ENCODE measurements around the gene JAZF1.

Gene JAZF1

GRCh38 chr7:27964820-27965219 lies 215.8 kb downstream of the JAZF1 start:
- Histone ChIP-seq H2AK5ac (ENCODE audit: low read depth, low read length) (no peak overlapping the region), H3K18ac (ENCODE audit: low read length) (no peak overlapping the region), H3K27ac (replicated peaks; ENCODE audit: low read length) (no peak overlapping the region), H4K8ac (ENCODE audit: low read depth, low read length) (no peak overlapping the region), H3K36me3 (replicated peaks in 1 of 2; ENCODE audit: control insufficient read depth in 2 of 2, insufficient read depth in 2 of 2, low read length in 2 of 2) (no peaks in the 10 kb centered on the region), H3K27me3 (ENCODE audit: control insufficient read depth in 3 of 3, insufficient read depth in 3 of 3, low read depth in 1 of 3, low read length in 3 of 3) (peaks cover 0 to 19% (median 0%) of the 10 kb centered on the region in 3 experiments), H4K91ac (ENCODE audit: low read depth, low read length, poor library complexity) (no peak overlapping the region), H3K14ac (ENCODE audit: low read length) (no peak overlapping the region), H2BK12ac (ENCODE audit: low read length) (no peak overlapping the region), H2BK5ac (ENCODE audit: low read length) (no peak overlapping the region), H3K9ac (ENCODE audit: low read depth, low read length, poor library complexity) (no peak overlapping the region), H2BK120ac (ENCODE audit: low read depth, low read length) (no peak overlapping the region), H3K23ac (ENCODE audit: low read depth, low read length, poor library complexity) (no peak overlapping the region), H3K4me2 (ENCODE audit: insufficient read depth, low read length, poor library complexity, severe bottlenecking) (no peak overlapping the region), H2AFZ (ENCODE audit: low read length) (no peak overlapping the region), H3K79me1 (ENCODE audit: low read depth, low read length) (no peaks in the 10 kb centered on the region), H3K4me3 (ENCODE audit: low read length in 2 of 2) (no peak overlapping the region), H2BK15ac (ENCODE audit: low read length) (no peak overlapping the region), H3K9me3 (replicated peaks in 1 of 2; ENCODE audit: control insufficient read depth in 2 of 2, insufficient read depth in 1 of 2, low read depth in 1 of 2, low read length in 2 of 2) (no peaks in the 10 kb centered on the region), H3K4me1 (ENCODE audit: control insufficient read depth in 2 of 2, insufficient read depth in 1 of 2, low read depth in 1 of 2, low read length in 2 of 2) (no peaks in the 10 kb centered on the region), H3K4ac (ENCODE audit: low read length) (no peak overlapping the region)
- no peak for DNase-seq (ENCODE audit: low spot score)
- no CpG with 5 or more reads among the region's 3 CpGs for WGBS, 2 donors (ENCODE audit: extremely low coverage in 2 of 2, insufficient read length in 2 of 2, insufficient replicate concordance in 1 of 2)

DNA sequence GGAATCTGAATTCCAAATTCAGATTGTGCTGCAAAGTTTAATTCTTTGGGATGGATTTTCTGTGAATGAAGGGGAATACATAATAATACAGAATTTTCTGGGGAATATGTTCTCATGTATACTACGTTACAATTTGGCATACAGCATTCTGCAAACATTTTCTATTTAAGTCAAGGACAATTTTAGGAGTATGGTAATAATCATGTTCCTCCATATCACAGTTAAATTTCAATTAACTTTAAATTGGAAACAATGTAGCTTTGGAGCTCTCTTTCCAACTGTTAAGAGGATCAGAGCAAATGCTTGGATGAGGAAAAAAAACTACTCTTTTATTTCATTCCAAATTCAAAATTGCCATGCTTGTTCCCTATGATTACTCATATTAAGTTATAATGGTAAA lies 217.5 kb downstream of the JAZF1 start:
- H3K4me2 ChIP-seq (ENCODE audit: insufficient read depth, low read length, poor library complexity, severe bottlenecking): no peak overlapping the region
- no peaks in the 10 kb centered on the region for H3K9me3 ChIP-seq (replicated peaks in 1 of 2; ENCODE audit: control insufficient read depth in 2 of 2, insufficient read depth in 1 of 2, low read depth in 1 of 2, low read length in 2 of 2)
- H2AFZ ChIP-seq (ENCODE audit: low read length): no peak overlapping the region
- no peaks in the 10 kb centered on the region for H3K79me1 ChIP-seq (ENCODE audit: low read depth, low read length)
- WGBS, 2 donors (ENCODE audit: extremely low coverage in 2 of 2, insufficient read length in 2 of 2, insufficient replicate concordance in 1 of 2): no CpG with 5 or more reads among the region's 1 CpG
- no peaks in the 10 kb centered on the region for H3K4me1 ChIP-seq (ENCODE audit: control insufficient read depth in 2 of 2, insufficient read depth in 1 of 2, low read depth in 1 of 2, low read length in 2 of 2)
- no peak overlapping the region for H3K4me3 ChIP-seq (ENCODE audit: low read length in 2 of 2)
- no peak overlapping the region for H3K9ac ChIP-seq (ENCODE audit: low read depth, low read length, poor library complexity)
- no peak overlapping the region for H2BK15ac ChIP-seq (ENCODE audit: low read length)
- H4K91ac ChIP-seq (ENCODE audit: low read depth, low read length, poor library complexity): no peak overlapping the region
- no peak overlapping the region for H3K23ac ChIP-seq (ENCODE audit: low read depth, low read length, poor library complexity)
- no peak overlapping the region for H2BK12ac ChIP-seq (ENCODE audit: low read length)
- H4K8ac ChIP-seq (ENCODE audit: low read depth, low read length): no peak overlapping the region
- DNase-seq (ENCODE audit: low spot score): no peak
- H3K14ac ChIP-seq (ENCODE audit: low read length): no peak overlapping the region
- no peak overlapping the region for H2BK5ac ChIP-seq (ENCODE audit: low read length)
- H2AK5ac ChIP-seq (ENCODE audit: low read depth, low read length): no peak overlapping the region
- H3K36me3 ChIP-seq (replicated peaks in 1 of 2; ENCODE audit: control insufficient read depth in 2 of 2, insufficient read depth in 2 of 2, low read length in 2 of 2): no peaks in the 10 kb centered on the region
- H3K4ac ChIP-seq (ENCODE audit: low read length): no peak overlapping the region
- no peak overlapping the region for H2BK120ac ChIP-seq (ENCODE audit: low read depth, low read length)
- H3K27me3 ChIP-seq (ENCODE audit: control insufficient read depth in 3 of 3, insufficient read depth in 3 of 3, low read depth in 1 of 3, low read length in 3 of 3): peaks cover 0 to 22% (median 0%) of the 10 kb centered on the region in 3 experiments
- no peak overlapping the region for H3K27ac ChIP-seq (replicated peaks; ENCODE audit: low read length)
- H3K18ac ChIP-seq (ENCODE audit: low read length): no peak overlapping the region

GRCh38 chr7:27962273-27962672 lies 218.3 kb downstream of the JAZF1 start:
- H3K79me1 ChIP-seq (ENCODE audit: low read depth, low read length): no peaks in the 10 kb centered on the region
- H3K14ac ChIP-seq (ENCODE audit: low read length): no peak overlapping the region
- H3K23ac ChIP-seq (ENCODE audit: low read depth, low read length, poor library complexity): no peak overlapping the region
- no peak overlapping the region for H4K91ac ChIP-seq (ENCODE audit: low read depth, low read length, poor library complexity)
- no peak for DNase-seq (ENCODE audit: low spot score)
- no peak overlapping the region for H3K18ac ChIP-seq (ENCODE audit: low read length)
- H2BK5ac ChIP-seq (ENCODE audit: low read length): no peak overlapping the region
- H3K4ac ChIP-seq (ENCODE audit: low read length): no peak overlapping the region
- no peak overlapping the region for H2AFZ ChIP-seq (ENCODE audit: low read length)
- H2BK12ac ChIP-seq (ENCODE audit: low read length): no peak overlapping the region
- no peak overlapping the region for H3K27ac ChIP-seq (replicated peaks; ENCODE audit: low read length)
- no peak overlapping the region for H3K9ac ChIP-seq (ENCODE audit: low read depth, low read length, poor library complexity)
- H2AK5ac ChIP-seq (ENCODE audit: low read depth, low read length): no peak overlapping the region
- H3K4me1 ChIP-seq (ENCODE audit: control insufficient read depth in 2 of 2, insufficient read depth in 1 of 2, low read depth in 1 of 2, low read length in 2 of 2): no peaks in the 10 kb centered on the region
- no peak overlapping the region for H4K8ac ChIP-seq (ENCODE audit: low read depth, low read length)
- no peaks in the 10 kb centered on the region for H3K9me3 ChIP-seq (replicated peaks in 1 of 2; ENCODE audit: control insufficient read depth in 2 of 2, insufficient read depth in 1 of 2, low read depth in 1 of 2, low read length in 2 of 2)
- H3K36me3 ChIP-seq (replicated peaks in 1 of 2; ENCODE audit: control insufficient read depth in 2 of 2, insufficient read depth in 2 of 2, low read length in 2 of 2): no peaks in the 10 kb centered on the region
- no peak overlapping the region for H3K4me2 ChIP-seq (ENCODE audit: insufficient read depth, low read length, poor library complexity, severe bottlenecking)
- H2BK15ac ChIP-seq (ENCODE audit: low read length): no peak overlapping the region
- H2BK120ac ChIP-seq (ENCODE audit: low read depth, low read length): no peak overlapping the region
- no peak overlapping the region for H3K4me3 ChIP-seq (ENCODE audit: low read length in 2 of 2)
- peaks cover 0 to 17% (median 0%) of the 10 kb centered on the region in 3 experiments for H3K27me3 ChIP-seq (ENCODE audit: control insufficient read depth in 3 of 3, insufficient read depth in 3 of 3, low read depth in 1 of 3, low read length in 3 of 3)

DNA sequence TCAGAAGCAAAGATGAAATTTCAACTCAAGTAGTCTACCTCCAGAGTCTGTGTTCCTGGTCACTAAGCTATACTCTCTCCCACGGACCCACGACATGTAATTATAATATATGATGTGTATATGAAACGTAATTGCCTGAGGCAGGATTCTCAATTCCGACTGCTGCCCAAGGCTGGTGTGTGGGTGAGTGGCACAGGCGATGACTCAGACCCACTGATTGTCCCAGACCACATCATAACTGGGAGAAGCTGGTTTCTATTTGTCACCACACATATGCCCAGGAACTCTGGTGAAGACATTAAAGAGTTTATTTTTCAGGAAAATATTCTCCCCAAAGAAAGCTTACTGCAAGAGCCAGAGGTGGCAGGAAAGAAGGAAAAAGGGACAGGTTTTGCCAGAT lies 219.3 kb downstream of the JAZF1 start:
- Histone ChIP-seq H4K8ac (ENCODE audit: low read depth, low read length) (no peak overlapping the region), H2AFZ (ENCODE audit: low read length) (no peak overlapping the region), H3K4me3 (ENCODE audit: low read length in 2 of 2) (no peak overlapping the region), H3K4me1 (ENCODE audit: control insufficient read depth in 2 of 2, insufficient read depth in 1 of 2, low read depth in 1 of 2, low read length in 2 of 2) (no peaks in the 10 kb centered on the region), H3K23ac (ENCODE audit: low read depth, low read length, poor library complexity) (no peak overlapping the region), H3K9ac (ENCODE audit: low read depth, low read length, poor library complexity) (no peak overlapping the region), H2BK12ac (ENCODE audit: low read length) (no peak overlapping the region), H3K4ac (ENCODE audit: low read length) (no peak overlapping the region), H2AK5ac (ENCODE audit: low read depth, low read length) (no peak overlapping the region), H3K27ac (replicated peaks; ENCODE audit: low read length) (no peak overlapping the region), H3K79me1 (ENCODE audit: low read depth, low read length) (no peaks in the 10 kb centered on the region), H3K9me3 (replicated peaks in 1 of 2; ENCODE audit: control insufficient read depth in 2 of 2, insufficient read depth in 1 of 2, low read depth in 1 of 2, low read length in 2 of 2) (no peaks in the 10 kb centered on the region), H3K36me3 (replicated peaks in 1 of 2; ENCODE audit: control insufficient read depth in 2 of 2, insufficient read depth in 2 of 2, low read length in 2 of 2) (no peaks in the 10 kb centered on the region), H2BK15ac (ENCODE audit: low read length) (no peak overlapping the region), H2BK5ac (ENCODE audit: low read length) (no peak overlapping the region), H4K91ac (ENCODE audit: low read depth, low read length, poor library complexity) (no peak overlapping the region), H2BK120ac (ENCODE audit: low read depth, low read length) (no peak overlapping the region), H3K27me3 (ENCODE audit: control insufficient read depth in 3 of 3, insufficient read depth in 3 of 3, low read depth in 1 of 3, low read length in 3 of 3) (peaks cover 0 to 9% (median 0%) of the 10 kb centered on the region in 3 experiments), H3K14ac (ENCODE audit: low read length) (no peak overlapping the region), H3K4me2 (ENCODE audit: insufficient read depth, low read length, poor library complexity, severe bottlenecking) (no peak overlapping the region), H3K18ac (ENCODE audit: low read length) (no peak overlapping the region)
- no CpG with 5 or more reads among the region's 5 CpGs for WGBS, 2 donors (ENCODE audit: extremely low coverage in 2 of 2, insufficient read length in 2 of 2, insufficient replicate concordance in 1 of 2)
- no peak for DNase-seq (ENCODE audit: low spot score)
